Lower lobe of right lung (tissue), 2 donors: ENCODE data around the gene THUMPD3. TPM values are rescaled to one million over a fixed set of nuclear protein-coding genes. Genes with fewer than 3 reads are reported as not detected.

Source experiments
- ATAC-seq, 2 donors: fragments of 200-7000 bp; cut with Tn5 transposase; one replicate each; pipeline ENCODE4 v1.9.1; 2020 to 2022; ENCODE audit warnings: mild to moderate bottlenecking in 2 of 2, moderate library complexity in 2 of 2
- DNase-seq: peaks from one replicate; pipeline ENCODE4 v3.0.0-alpha.2; 2020
- H3K27ac ChIP-seq: fragments of 200-600 bp; one replicate; pipeline ENCODE4 v1.8.0; 2022
- H3K27me3 ChIP-seq: fragments of 200-600 bp; one replicate; pipeline ENCODE4 v1.8.0; 2022; ENCODE audit warnings: low read depth
- H3K36me3 ChIP-seq: fragments of 200-600 bp; one replicate; pipeline ENCODE4 v1.8.0; 2022; ENCODE audit warnings: mild to moderate bottlenecking
- H3K4me1 ChIP-seq: fragments of 200-600 bp; one replicate; pipeline ENCODE4 v1.8.0; 2022
- H3K4me3 ChIP-seq: fragments of 200-600 bp; one replicate; pipeline ENCODE4 v1.8.0; 2022; ENCODE audit warnings: mild to moderate bottlenecking
- H3K9me3 ChIP-seq: fragments of 200-600 bp; one replicate; pipeline ENCODE4 v1.8.0; 2022
- CTCF ChIP-seq: fragments of 200-600 bp; IDR thresholded peaks from one replicate; pipeline ENCODE4 v1.8.0; 2022; ENCODE audit warnings: antibody characterized with exemption, mild to moderate bottlenecking
- intact Hi-C: fragments of 100-400 bp; cut with DNase I; formaldehyde crosslinking; loops from one replicate; pipeline ENCODE4 v1.11.0; 2022
- total RNA-seq: library from RNA; stranded (reverse); fragmentation: NEBNext Ultra II Directional; extraction: Animal tissue kit (Norgen Biotek cat#: 25700); gene quantifications from one replicate; pipeline ENCODE4 v1.2.1, GENCODE V29; 2021
- donor health status: DM: no; HTN: yes; CAD: no; lungs with severe emphysema.

Gene THUMPD3
- total RNA-seq, 1 donor from 2014 or later = 29.2 TPM

- H3K27ac ChIP-seq = no peak overlapping the region
- ATAC-seq (no peak), DNase-seq (no peak)
- TF ChIP-seq CTCF = no peak
- intact Hi-C loops = no loop called here
- H3K9me3 ChIP-seq = no peaks in the 10 kb centered on the region
- H3K27me3 ChIP-seq = no peaks in the 10 kb centered on the region
- no peaks in the 10 kb centered on the region for H3K36me3 ChIP-seq
- no peaks in the 10 kb centered on the region for H3K4me1 ChIP-seq
- H3K4me3 ChIP-seq = no peak overlapping the region
Measured at GRCh38 chr3:9347887-9348286, 15.0 kb upstream of the THUMPD3 start.

- no peaks in the 10 kb centered on the region for H3K36me3 ChIP-seq
- no peak overlapping the region for H3K4me3 ChIP-seq
- DNase-seq (no peak), ATAC-seq (no peak)
- TF ChIP-seq CTCF = no peak
- no peaks in the 10 kb centered on the region for H3K9me3 ChIP-seq
- H3K27ac ChIP-seq = no peak overlapping the region
- intact Hi-C loops = no loop called here
- H3K4me1 ChIP-seq = no peaks in the 10 kb centered on the region
- H3K27me3 ChIP-seq = no peaks in the 10 kb centered on the region
Measured at GRCh38 chr3:9349321-9350117, 13.3 kb upstream of the THUMPD3 start.

GRCh38 chr3:9351709-9352126 is 11.1 kb upstream of the THUMPD3 start:
- Histone ChIP-seq H3K27me3 (no peaks in the 10 kb centered on the region), H3K4me1 (no peaks in the 10 kb centered on the region), H3K36me3 (no peaks in the 10 kb centered on the region), H3K4me3 (no peak overlapping the region), H3K27ac (no peak overlapping the region), H3K9me3 (no peaks in the 10 kb centered on the region)
- ATAC-seq = peak; percentile 25 to 54
- TF ChIP-seq CTCF = no peak
- intact Hi-C loops = no loop called here
- no peak for DNase-seq

GRCh38 chr3:9352917-9353752 is 9.7 kb upstream of the THUMPD3 start:
- no peaks in the 10 kb centered on the region for H3K9me3 ChIP-seq
- DNase-seq = peak; percentile 66
- intact Hi-C loops = no loop called here
- no peak overlapping the region for H3K27ac ChIP-seq
- H3K27me3 ChIP-seq = no peaks in the 10 kb centered on the region
- peak; percentile 83 for TF ChIP-seq CTCF
- ATAC-seq = peak; percentile 84 to 88
- no peaks in the 10 kb centered on the region for H3K4me1 ChIP-seq
- H3K36me3 ChIP-seq = no peaks in the 10 kb centered on the region
- H3K4me3 ChIP-seq = no peak overlapping the region

GRCh38 chr3:9361691-9362388 is 1.0 kb upstream of the THUMPD3 start:
- Histone ChIP-seq H3K36me3 (peaks cover 22% of the 10 kb centered on the region), H3K9me3 (no peaks in the 10 kb centered on the region), H3K4me3 (peak overlapping the region; percentile 79), H3K4me1 (peaks cover 21% of the 10 kb centered on the region), H3K27me3 (no peaks in the 10 kb centered on the region), H3K27ac (peak overlapping the region; percentile 92)
- intact Hi-C loops = no loop called here
- no peak for TF ChIP-seq CTCF
- no peak for DNase-seq
- ATAC-seq = no peak
